Gastroesophageal sphincter (tissue), 4 donors: ENCODE data around the gene VTI1A. TPM values are rescaled to one million over a fixed set of nuclear protein-coding genes. Genes with fewer than 3 reads are reported as not detected.
"Not testable (repeated sequence)": the region's sequence is repeated elsewhere in the genome, so short reads cannot be mapped to it uniquely, and the experiment has no call there.

Experiments used
- ATAC-seq: fragments of 150-250 bp; one replicate; pipeline ENCODE4 v1.9.1; 2016; ENCODE audit warnings: mild to moderate bottlenecking, moderate library complexity
- H3K27ac ChIP-seq, 4 donors: fragments of 200-600 bp; sonication (generic) in 3 of 4; 1 replicate in 3 of 4; 2 replicates in 1 of 4; pipeline ENCODE4 v1.5.1; 2016 to 2019
- H3K27me3 ChIP-seq: fragments of 200-600 bp; sonication (generic); one replicate; pipeline ENCODE4 v1.5.1; 2019
- H3K36me3 ChIP-seq, 2 donors: fragments of 200-600 bp; sonication (generic); one replicate each; pipeline ENCODE4 v1.5.1; 2019; ENCODE audit warnings: control low read depth in 1 of 2
- H3K4me1 ChIP-seq, 3 donors: fragments of 200-600 bp; sonication (generic); 1 replicate in 2 of 3; 2 replicates in 1 of 3; pipeline ENCODE4 v1.5.1; 2016 to 2019; ENCODE audit warnings: control low read depth in 2 of 3
- H3K4me3 ChIP-seq, 2 donors: fragments of 200-600 bp; sonication (generic); one replicate each; pipeline ENCODE4 v1.5.1; 2019; ENCODE audit warnings: mild to moderate bottlenecking in 1 of 2, moderate library complexity in 1 of 2
- H3K9me3 ChIP-seq, 3 donors: fragments of 200-600 bp; sonication (generic); one replicate each; pipeline ENCODE4 v1.5.1; 2017 to 2019; ENCODE audit warnings: control low read depth in 2 of 3
- CTCF ChIP-seq, 4 experiments: fragments of 200-600 bp in 2 of 4; fragments of 450-650 bp in 2 of 4; sonication (generic) in 1 of 4; IDR thresholded peaks; one replicate each; pipeline ENCODE4 v1.5.1; 2017 to 2019; ENCODE audit warnings: antibody characterized with exemption in 4 of 4, mild to moderate bottlenecking in 2 of 4, moderate library complexity in 2 of 4
- EP300 ChIP-seq: sonication (generic); formaldehyde crosslinking; IDR thresholded peaks from one replicate; pipeline ENCODE4 v1.6.1; 2017; ENCODE audit warnings: antibody characterized with exemption, mild to moderate bottlenecking
- POLR2A ChIP-seq, 2 donors: fragments of 450-650 bp; IDR thresholded peaks; one replicate each; pipeline ENCODE4 v1.6.1; 2017; ENCODE audit warnings: antibody characterized with exemption in 2 of 2, mild to moderate bottlenecking in 2 of 2, moderate library complexity in 1 of 2
- POLR2AphosphoS5 ChIP-seq: sonication (generic); formaldehyde crosslinking; IDR thresholded peaks from one replicate; pipeline ENCODE4 v1.6.1; 2017; ENCODE audit warnings: antibody characterized with exemption
- WGBS, 2 donors: methylation state at CpG; one replicate each; pipeline ENCODE4 v1.1.5; 2018; ENCODE audit warnings: low coverage in 1 of 2; 5-methylcytosine and 5-hydroxymethylcytosine counted together
- total RNA-seq, 4 donors: library from RNA; depleted of rRNA; stranded (reverse); fragments of >200 nt; gene quantifications; one replicate each; pipeline ENCODE4 v1.1.0, GENCODE V29; 2016

VTI1A gene
- total RNA-seq, 4 donors from 2014 or later, result 19.6 to 81.9 (median 43.1) TPM

- no peak for TF ChIP-seq POLR2A (IDR thresholded peaks at IDR 0.05)
- TF ChIP-seq EP300, result no peak
- no peak for TF ChIP-seq CTCF (IDR thresholded peaks at IDR 0.05)
- TF ChIP-seq POLR2AphosphoS5, result no peak
- Histone ChIP-seq H3K9me3 (no peaks in the 10 kb centered on the region), H3K27ac (no peak overlapping the region), H3K4me1 (no peaks in the 10 kb centered on the region), H3K36me3 (no peaks in the 10 kb centered on the region), H3K4me3 (no peak overlapping the region), H3K27me3 (no peaks in the 10 kb centered on the region)
- WGBS, 2 donors, result 83 to 90% methylated on average over 2 of the region's 2 CpGs
- ATAC-seq, result no peak
Observed at GRCh38 chr10:112724404-112724991, 277.5 kb downstream of the VTI1A start.

GRCh38 chr10:112728118-112728883 lies 281.3 kb downstream of the VTI1A start:
- TF ChIP-seq POLR2AphosphoS5, result no peak
- TF ChIP-seq POLR2A (IDR thresholded peaks at IDR 0.05), result no peak
- no peak for TF ChIP-seq CTCF (IDR thresholded peaks at IDR 0.05)
- no peak for TF ChIP-seq EP300
- Histone ChIP-seq H3K27me3 (no peaks in the 10 kb centered on the region), H3K9me3 (no peaks in the 10 kb centered on the region), H3K4me1 (peaks cover 0 to 10% (median 0%) of the 10 kb centered on the region in 3 donors), H3K36me3 (no peaks in the 10 kb centered on the region), H3K4me3 (no peak overlapping the region), H3K27ac (no peak overlapping the region)
- ATAC-seq, result no peak
- 86 to 100% methylated on average over 2 of the region's 3 CpGs for WGBS, 2 donors

- Histone ChIP-seq H3K36me3 (no peaks in the 10 kb centered on the region), H3K27me3 (no peaks in the 10 kb centered on the region), H3K27ac (no peak overlapping the region), H3K9me3 (no peaks in the 10 kb centered on the region), H3K4me3 (no peak overlapping the region), H3K4me1 (peaks cover 0 to 10% (median 0%) of the 10 kb centered on the region in 3 donors)
- TF ChIP-seq POLR2AphosphoS5, result no peak
- TF ChIP-seq CTCF (IDR thresholded peaks at IDR 0.05), result no peak
- TF ChIP-seq EP300, result no peak
- no peak for TF ChIP-seq POLR2A (IDR thresholded peaks at IDR 0.05)
- ATAC-seq, result no peak
Observed at GRCh38 chr10:112728997-112729396, 282.0 kb downstream of the VTI1A start.

- H3K27ac ChIP-seq, ATAC-seq, H3K4me3 ChIP-seq, H3K4me1 ChIP-seq, H3K36me3 ChIP-seq, H3K9me3 ChIP-seq, H3K27me3 ChIP-seq: not testable (repeated sequence)
- WGBS, 2 donors, result 98% methylated on average over 3 of the region's 3 CpGs; no CpG with 5 or more reads in 1 of the 2 donors
Observed at GRCh38 chr10:112731450-112731849, 284.4 kb downstream of the VTI1A start.

- no peaks in the 10 kb centered on the region for H3K27me3 ChIP-seq
- H3K36me3 ChIP-seq, result no peaks in the 10 kb centered on the region
- no peak for ATAC-seq
- no peak for TF ChIP-seq POLR2AphosphoS5
- TF ChIP-seq CTCF (IDR thresholded peaks at IDR 0.05), result no peak
- TF ChIP-seq EP300, result no peak
- TF ChIP-seq POLR2A (IDR thresholded peaks at IDR 0.05), result no peak
- H3K4me1 ChIP-seq, result peaks cover 0 to 10% (median 0%) of the 10 kb centered on the region in 3 donors
- no peak overlapping the region for H3K27ac ChIP-seq
- no peaks in the 10 kb centered on the region for H3K9me3 ChIP-seq
- no peak overlapping the region for H3K4me3 ChIP-seq
- WGBS, 2 donors, result 38% methylated on average over 3 of the region's 3 CpGs; no CpG with 5 or more reads in 1 of the 2 donors
Observed at GRCh38 chr10:112732277-112732921, 285.4 kb downstream of the VTI1A start.
